NOMO-1 treated with DMSO at 0.1 percent for 48 hours (cell line): ENCODE measurements around the gene COL8A1.

ENCODE experiments used
- DNase-seq: peaks from one replicate; lab custom pipeline; 2025; ENCODE audit not compliant: unreplicated experiment; lab: John Stamatoyannopoulos, UW

Gene COL8A1

GRCh38 chr3:99757966-99758365, 119.6 kb downstream of the COL8A1 start:
- no peak for DNase-seq

- DNase-seq = no peak
Observed at GRCh38 chr3:99758502-99759177, 120.2 kb downstream of the COL8A1 start.

GRCh38 chr3:99760031-99760430, 121.6 kb downstream of the COL8A1 start:
- no peak for DNase-seq

GRCh38 chr3:99760629-99761028, 122.2 kb downstream of the COL8A1 start:
- DNase-seq = no peak

- DNase-seq = no peak
Observed at GRCh38 chr3:99761415-99762165, 123.2 kb downstream of the COL8A1 start.

- DNase-seq = no peak
Observed at GRCh38 chr3:99762901-99763300, 124.5 kb downstream of the COL8A1 start.

GRCh38 chr3:99764377-99764776, 126.0 kb downstream of the COL8A1 start:
- DNase-seq = no peak

- no peak for DNase-seq
Observed at GRCh38 chr3:99765042-99765942, 126.9 kb downstream of the COL8A1 start.

GRCh38 chr3:99767291-99767690, 128.9 kb downstream of the COL8A1 start:
- DNase-seq = no peak

GRCh38 chr3:99768126-99768525, 129.7 kb downstream of the COL8A1 start:
- no peak for DNase-seq

- no peak for DNase-seq
Observed at GRCh38 chr3:99768808-99769501, 130.6 kb downstream of the COL8A1 start.

- no peak for DNase-seq
Observed at GRCh38 chr3:99772171-99772570, 133.8 kb downstream of the COL8A1 start.

GRCh38 chr3:99772671-99773070, 134.3 kb downstream of the COL8A1 start:
- no peak for DNase-seq

- DNase-seq = no peak
Observed at GRCh38 chr3:99774467-99774866, 136.1 kb downstream of the COL8A1 start.

- no peak for DNase-seq
Observed at GRCh38 chr3:99776516-99777209, 138.3 kb downstream of the COL8A1 start.

GRCh38 chr3:99777210-99777549, 138.8 kb downstream of the COL8A1 start:
- DNase-seq = no peak

- DNase-seq = no peak
Observed at GRCh38 chr3:99777708-99778107, 139.3 kb downstream of the COL8A1 start.

GRCh38 chr3:99780749-99781148, 142.4 kb downstream of the COL8A1 start:
- no peak for DNase-seq

- no peak for DNase-seq
Observed at GRCh38 chr3:99781761-99782160, 143.4 kb downstream of the COL8A1 start.

- no peak for DNase-seq
Observed at GRCh38 chr3:99783011-99783573, 144.7 kb downstream of the COL8A1 start.
